ENCODE measurements around the gene C2orf76. TPM values are rescaled to one million over a fixed set of nuclear protein-coding genes. Genes with fewer than 3 reads are reported as not detected.

C2orf76 gene
- total and polyA plus RNA-seq, 2 of the 4 experiments (the other 2 are of a cell fraction) = 10.6 to 12.6 TPM

- CTCF ChIA-PET = no interaction called here
- Histone ChIP-seq H3K4me2 (ENCODE audit: low read depth, low read length) (no peak overlapping the region), H3K18ac (ENCODE audit: low read depth, low read length) (no peak overlapping the region), H3K14ac (replicated peaks; ENCODE audit: low read depth, low read length) (no peak overlapping the region), H4K8ac (ENCODE audit: low read depth in 2 of 2, low read length in 2 of 2) (no peak overlapping the region), H4K91ac (ENCODE audit: insufficient read depth, low read depth, low read length) (no peak overlapping the region), H3K36me3 (ENCODE audit: control insufficient read depth, insufficient read depth, low read length) (no peaks in the 10 kb centered on the region), H3K9me1 (ENCODE audit: insufficient read depth, low read length) (0 out of 2 replicates have a peak, but pooled peaks cover 3% of the 10 kb centered on the region), H3K79me1 (ENCODE audit: low read depth in 1 of 2, low read length in 2 of 2) (no peaks in the 10 kb centered on the region), H3K9ac (ENCODE audit: low read depth, low read length) (no peak overlapping the region), H3K56ac (ENCODE audit: extremely low read depth, insufficient read depth, low read length) (no peak overlapping the region), H2BK20ac (ENCODE audit: low read depth, low read length) (no peak overlapping the region), H3K4ac (ENCODE audit: low read depth, low read length) (no peak overlapping the region), H2BK5ac (ENCODE audit: low read depth, low read length, poor library complexity, severe bottlenecking) (no peak overlapping the region), H3K27ac (ENCODE audit: insufficient read depth, low read length) (no peak overlapping the region), H4K5ac (ENCODE audit: low read depth, low read length) (no peak overlapping the region), H2AK5ac (ENCODE audit: low read depth, low read length) (no peak overlapping the region), H3K23ac (ENCODE audit: low read depth, low read length) (no peak overlapping the region), H3K9me3 (ENCODE audit: control insufficient read depth, insufficient read depth, low read length) (no peaks in the 10 kb centered on the region), H2AK9ac (replicated peaks; ENCODE audit: low read depth, low read length, poor library complexity) (peak overlapping the region; percentile 78), H2AFZ (replicated peaks; ENCODE audit: low read length, poor library complexity) (peak overlapping the region; percentile 78), H3K27me3 (ENCODE audit: control insufficient read depth, insufficient read depth, low read length) (peaks cover 4% of the 10 kb centered on the region; the same call in 1 of the 2 replicates), H2BK15ac (ENCODE audit: low read depth, low read length) (no peak overlapping the region), H3K4me1 (ENCODE audit: control insufficient read depth, insufficient read depth, low read length) (peaks cover 2% of the 10 kb centered on the region; the same call in 1 of the 2 replicates), H3K4me3 (ENCODE audit: insufficient read depth, low read depth, low read length) (no peak overlapping the region), H4K20me1 (ENCODE audit: insufficient read depth, low read length) (no peaks in the 10 kb centered on the region), H2BK120ac (ENCODE audit: low read depth, low read length) (no peak overlapping the region)
- no TSS peak for BruUV-seq (replicated peaks)
- WGBS, 2 experiments (ENCODE audit: extremely low coverage in 2 of 2, insufficient read length in 1 of 2) = 82% methylated on average over 3 of the region's 10 CpGs; no CpG with 5 or more reads in 1 of the 2 experiments
- POLR2A ChIA-PET (ENCODE audit: unreplicated experiment) = no interaction called here
- in situ Hi-C loops (cut with MboI; ENCODE audit: low sequenced_read_pairs) = loop anchor here (10.0 kb wide), 1 partner anchor 259 kb away; no protein-coding TSS in a partner anchor
- dilution Hi-C loops (cut with HindIII; ENCODE audit: low sequenced_read_pairs, unreplicated experiment) = no loop called here
- DNase-seq (peak; percentile 80), ATAC-seq (ENCODE audit: low read depth) (peak; percentile 76)
- intact Hi-C loops (cut with micrococcal nuclease) = no loop called here
- TF ChIP-seq MAZ (IDR thresholded peaks at IDR 0.05; ENCODE audit: borderline replicate concordance, low read depth, low read length) = 0 out of 2 replicates have a peak, but pooled peaks have one; percentile 15
- peak; percentile 14; the same call in 1 of the 2 replicates for TF ChIP-seq MAFK (IDR thresholded peaks at IDR 0.05; ENCODE audit: low read depth, low read length)
- no peak for TF ChIP-seq FOS (IDR thresholded peaks at IDR 0.05; ENCODE audit: low read depth, low read length)
These were observed 82.7 kb downstream of the C2orf76 start for GRCh38 chr2:119283873-119284331.
